DMS79 treated with DMSO at 0.1 percent for 48 hours (cell line): Measurements from ENCODE around the gene SUPT5H.
A peak's percentile ranks its signal among the peaks of the same experiment; 100 is the strongest.

Source experiments
- DNase-seq: peaks from one replicate; lab custom pipeline; 2025; lab: John Stamatoyannopoulos, UW

The SUPT5H gene

DNA sequence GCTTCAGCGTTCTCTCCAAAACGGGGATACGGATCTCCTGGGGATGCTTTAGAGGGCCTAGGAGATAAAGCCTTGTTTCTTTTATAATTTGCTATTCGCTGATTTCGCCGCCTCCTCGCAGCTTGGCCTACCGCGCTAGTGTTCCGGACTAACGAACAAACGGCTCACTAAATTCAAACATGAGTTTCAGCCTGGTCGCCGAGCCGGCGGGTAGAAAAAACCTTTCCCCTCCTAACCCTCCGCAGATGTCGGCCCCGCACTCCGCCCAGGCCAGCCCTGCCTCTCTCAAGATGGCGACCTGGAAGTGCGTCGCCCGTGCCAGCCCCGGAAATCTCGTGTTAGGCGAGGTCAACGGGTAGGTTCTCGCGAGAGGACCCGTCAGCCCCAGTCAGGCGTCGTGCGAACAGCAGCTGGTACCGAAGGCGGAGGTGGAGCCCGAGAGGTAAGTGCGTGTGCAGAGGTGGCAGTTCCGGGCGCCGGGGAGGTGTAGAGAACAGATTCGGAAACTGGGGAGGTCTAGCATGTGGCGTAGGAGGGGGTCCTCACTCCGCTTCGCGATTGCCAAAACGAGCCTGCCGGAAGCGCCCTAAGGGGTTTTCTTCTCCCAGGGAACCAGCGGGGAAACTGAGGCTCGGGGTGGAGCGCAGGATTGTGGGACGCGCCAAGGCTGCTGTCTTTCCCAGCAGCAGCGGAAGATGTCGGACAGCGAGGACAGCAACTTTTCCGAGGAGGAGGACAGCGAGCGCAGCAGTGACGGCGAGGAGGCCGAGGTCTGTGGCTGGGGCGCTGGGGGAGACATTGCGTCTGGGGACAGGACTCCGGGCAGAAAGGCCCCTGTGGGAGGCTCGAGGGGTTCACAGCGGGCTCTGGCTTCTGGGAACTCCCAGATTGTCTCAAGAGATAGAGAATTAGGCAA lies at the start of gene SUPT5H:
SUPT5H (plus strand) TSS at position 387 of the 916 bp plus-strand sequence; CDS start at position 696, 309 bp downstream.
- peak; percentile 95 for DNase-seq

DNA sequence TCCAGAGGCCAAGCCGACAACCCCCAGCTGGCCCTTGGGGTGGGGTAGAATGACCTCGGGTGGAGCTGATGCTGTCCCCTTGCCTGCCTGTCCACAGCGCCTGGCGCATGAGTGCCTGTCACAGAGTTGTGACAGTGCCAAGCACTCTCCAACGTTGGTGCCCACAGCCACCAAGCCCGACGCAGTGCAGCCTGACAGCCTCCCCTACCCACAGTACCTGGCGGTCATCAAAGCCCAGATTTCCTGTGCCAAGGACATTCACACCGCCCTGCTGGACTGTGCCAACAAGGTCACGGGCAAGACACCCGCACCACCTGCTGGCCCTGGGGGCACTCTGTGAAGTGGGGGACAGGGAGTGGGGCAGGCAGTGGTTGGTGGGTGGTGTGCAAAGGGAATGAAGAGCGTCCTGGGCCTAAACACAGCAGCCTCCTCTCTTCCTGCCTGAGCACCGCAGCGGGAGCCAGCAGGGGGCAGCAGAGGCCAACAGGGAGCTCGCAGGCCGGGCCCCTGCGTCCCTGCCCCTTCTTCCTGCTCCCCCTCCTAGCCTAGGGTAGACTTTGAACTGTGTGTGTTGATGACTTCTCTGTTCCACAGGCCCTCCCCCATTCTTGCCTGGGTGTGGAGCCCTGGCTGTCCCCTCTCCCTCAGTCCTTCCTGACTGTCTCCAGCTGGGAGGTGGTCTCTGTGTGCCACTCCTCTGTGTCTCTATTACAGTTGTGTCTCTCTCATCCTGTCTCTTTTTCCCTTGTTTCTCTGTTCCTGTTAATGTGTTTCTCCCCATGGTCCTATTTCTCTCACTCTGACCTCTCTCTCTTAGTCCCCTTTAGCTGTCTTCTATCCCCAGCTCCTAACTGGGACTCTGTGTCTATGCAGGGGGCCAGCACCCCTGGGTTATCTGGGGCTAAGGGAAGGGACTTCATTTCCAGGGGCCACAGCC lies 47.8 kb upstream of the SUPT5H start:
- peak; percentile 40 for DNase-seq

GRCh38 chr19:39398297-39398864 lies 47.0 kb upstream of the SUPT5H start:
- no peak for DNase-seq

DNA sequence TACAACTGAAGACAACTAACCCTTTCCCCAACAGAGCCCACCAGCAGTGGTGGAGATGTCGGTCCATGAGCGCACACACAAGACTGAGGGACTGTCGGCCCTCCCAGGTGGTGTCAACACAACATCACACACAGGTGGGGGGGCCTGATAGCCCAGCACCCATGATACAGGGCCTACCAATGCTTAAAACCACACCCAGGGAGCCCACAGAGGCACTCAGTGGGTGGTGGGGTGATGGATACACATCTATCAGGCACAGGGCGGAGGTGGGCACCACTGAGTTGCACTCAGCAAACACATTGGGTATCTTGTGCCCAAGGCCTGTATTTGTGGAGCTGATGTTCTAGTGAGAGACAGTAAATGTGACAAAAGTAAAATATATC lies 45.7 kb upstream of the SUPT5H start:
- no peak for DNase-seq

- DNase-seq: no peak
Observed at GRCh38 chr19:39400061-39400460, 45.3 kb upstream of the SUPT5H start.

DNA sequence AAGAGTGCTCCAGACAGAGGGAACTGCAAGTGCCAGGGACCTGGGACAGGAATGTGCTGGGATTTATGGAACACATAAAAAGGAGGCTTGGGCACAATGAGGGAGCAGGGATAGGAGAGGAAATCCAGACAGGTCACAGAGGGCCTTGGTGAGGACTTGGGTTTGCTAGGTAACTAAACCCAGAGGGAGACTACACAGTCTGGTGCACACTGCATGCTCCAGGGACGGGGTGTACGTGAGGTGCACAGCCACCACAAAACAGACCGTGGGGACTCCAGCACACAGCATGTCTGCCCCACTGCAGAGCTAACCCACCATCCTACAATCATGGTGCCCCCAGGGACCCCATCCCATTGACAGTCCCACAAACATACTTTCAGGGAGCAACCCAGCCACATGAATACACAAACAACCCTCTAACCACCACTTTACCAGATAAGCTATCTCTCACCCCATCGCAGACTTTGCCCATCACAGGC lies 44.3 kb upstream of the SUPT5H start:
- no peak for DNase-seq

GRCh38 chr19:39401549-39402345 lies 43.6 kb upstream of the SUPT5H start:
- DNase-seq: no peak

GRCh38 chr19:39402346-39403300 lies 42.8 kb upstream of the SUPT5H start:
- DNase-seq: peak; percentile 59

GRCh38 chr19:39403331-39404312 lies 41.8 kb upstream of the SUPT5H start:
- peak; percentile 91 for DNase-seq

GRCh38 chr19:39405261-39405957 lies 40.0 kb upstream of the SUPT5H start:
- DNase-seq: no peak

- DNase-seq: no peak
Observed at GRCh38 chr19:39405958-39406655, 39.3 kb upstream of the SUPT5H start.

DNA sequence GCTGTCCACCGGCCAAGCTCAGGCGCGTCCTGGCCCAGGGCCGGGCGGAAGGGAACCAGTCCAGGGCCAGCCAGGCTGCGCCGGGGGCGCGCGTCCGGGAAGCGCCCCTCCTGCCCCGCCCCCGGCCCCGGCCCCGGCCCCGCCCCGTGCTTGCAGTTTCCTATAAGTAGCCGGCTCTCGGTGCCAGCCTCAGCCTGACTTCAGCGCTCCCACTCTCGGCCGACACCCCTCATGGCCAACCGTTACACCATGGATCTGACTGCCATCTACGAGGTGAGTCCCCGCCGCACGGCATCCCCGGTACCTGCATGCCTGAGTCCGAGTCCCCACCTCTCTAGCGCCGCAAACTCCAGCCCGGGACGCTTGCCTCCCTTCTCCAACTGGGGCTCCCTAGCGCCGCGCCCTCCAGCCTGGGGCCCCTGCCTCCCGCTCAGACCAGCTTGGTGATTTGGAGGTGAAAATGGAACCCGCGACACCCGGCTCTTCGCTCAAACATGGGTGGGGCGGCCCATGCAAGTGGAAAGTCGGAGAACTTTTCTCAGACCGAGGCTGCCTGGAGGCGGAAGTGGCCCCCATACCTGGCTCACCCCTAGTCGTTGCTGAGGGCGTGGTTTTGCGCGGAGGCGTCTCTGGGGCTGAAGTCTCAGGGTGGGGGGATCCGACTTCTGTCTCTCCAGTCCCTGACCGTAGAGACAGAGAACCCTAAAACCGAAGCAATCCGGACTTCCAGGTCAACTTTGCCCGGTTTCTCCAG lies 38.5 kb upstream of the SUPT5H start, which contains the start of gene ZFP36:
ZFP36 (plus strand) TSS at position 192 of the 754 bp plus-strand sequence; CDS start at position 250, 58 bp downstream.
- peak; percentile 54 for DNase-seq

DNA sequence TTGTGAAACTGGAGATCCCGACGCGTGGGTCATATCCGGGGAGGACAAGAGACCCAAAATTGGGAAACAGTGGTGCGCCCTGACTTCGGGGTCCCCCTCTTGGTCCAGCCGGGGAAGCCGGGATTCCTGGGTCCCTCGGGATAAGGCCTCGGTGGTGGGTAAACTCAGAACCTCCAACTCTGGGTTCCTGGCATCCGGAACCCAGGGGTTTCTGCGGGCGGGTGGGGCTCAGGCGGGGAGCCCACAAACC lies 38.0 kb upstream of the SUPT5H start:
- DNase-seq: no peak

GRCh38 chr19:39407660-39408391 lies 37.6 kb upstream of the SUPT5H start:
- peak; percentile 5 for DNase-seq

- peak; percentile 62 for DNase-seq
Observed at GRCh38 chr19:39408392-39409207, 36.8 kb upstream of the SUPT5H start.
